ENCODE results near the gene HERC6.
"Not testable (repeated sequence)": the region's sequence is repeated elsewhere in the genome, so short reads cannot be mapped to it uniquely, and the experiment has no call there.

HERC6 gene

DNA sequence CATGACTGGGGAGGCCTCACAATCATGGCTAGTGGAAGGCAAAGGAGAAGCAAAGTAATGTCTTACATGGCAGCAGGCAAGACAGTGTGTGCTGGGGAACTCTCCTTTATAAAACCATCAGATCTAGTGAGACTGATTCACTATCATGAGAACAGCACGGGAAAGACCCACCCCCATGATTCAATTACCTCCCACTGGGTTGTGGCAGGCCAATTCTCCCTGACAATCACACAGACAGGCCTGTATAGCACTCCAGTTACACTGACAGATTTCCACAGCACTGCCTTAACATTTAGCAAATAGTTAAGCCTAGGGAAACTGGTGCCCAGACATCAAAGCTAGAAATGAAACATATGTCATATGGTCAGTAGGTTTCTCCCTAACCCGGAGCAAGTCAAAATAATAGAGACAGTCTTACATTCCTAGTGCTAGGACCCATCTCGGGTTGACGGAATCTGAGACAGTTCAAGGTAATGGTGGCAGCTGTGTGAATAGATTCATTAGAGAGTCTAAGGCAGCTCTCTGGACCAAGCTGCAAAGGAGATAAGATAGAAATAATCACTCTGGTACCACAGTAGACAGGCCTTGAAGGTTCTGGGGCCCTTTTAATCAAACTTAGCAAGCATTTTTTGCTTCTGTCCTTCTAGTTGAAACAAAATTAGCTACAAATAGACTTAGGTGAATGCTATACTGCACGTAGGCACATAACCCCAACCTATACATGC lies 68.9 kb downstream of the HERC6 start:
- DNase-seq (ENCODE audit: low read depth), result no peak

DNA sequence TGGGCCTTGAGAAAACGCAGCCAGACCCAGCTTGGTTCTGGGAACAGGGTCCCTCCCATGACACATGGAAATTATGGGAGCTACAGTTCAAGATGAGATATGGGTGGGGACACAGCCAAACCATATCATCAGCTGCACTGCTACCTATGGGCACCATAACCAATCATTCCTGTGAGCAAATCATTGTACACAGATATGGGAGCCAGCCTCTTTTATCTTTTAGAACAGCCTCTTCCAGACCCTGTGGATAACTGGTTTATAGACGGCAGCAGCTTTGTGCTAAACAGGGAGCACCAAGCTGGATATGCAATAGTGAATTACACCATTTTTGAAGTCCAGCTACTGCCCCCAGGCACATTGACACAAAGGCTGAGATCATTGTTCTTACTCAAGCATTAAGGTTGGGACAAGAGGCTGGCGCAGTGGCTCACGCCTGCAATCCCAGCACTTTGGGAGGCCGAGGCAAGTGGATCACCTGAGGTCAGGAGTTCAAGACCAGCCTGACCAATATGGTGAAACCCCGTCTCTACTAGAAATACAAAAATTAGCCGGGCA lies 69.6 kb downstream of the HERC6 start:
- DNase-seq (ENCODE audit: low read depth), result not testable (repeated sequence)

DNA sequence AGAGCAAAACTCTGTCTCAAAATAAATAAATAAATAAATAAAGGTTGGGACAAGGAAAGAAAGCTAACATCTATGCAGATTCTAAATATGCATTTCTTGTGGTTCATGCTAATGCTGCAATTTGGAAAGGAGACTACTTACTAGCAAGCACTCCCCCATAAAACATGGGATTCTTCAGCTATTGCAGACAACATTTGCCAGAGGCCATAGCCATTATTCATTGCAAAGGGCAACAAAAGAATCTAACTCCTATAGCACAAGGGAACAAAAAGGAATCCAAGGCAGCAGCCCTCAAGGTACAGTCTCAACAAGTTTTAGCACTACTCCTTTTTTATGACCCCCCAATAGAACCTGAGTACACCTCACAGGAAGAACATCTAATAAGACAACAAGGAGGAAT lies 70.2 kb downstream of the HERC6 start:
- no peak for DNase-seq (ENCODE audit: low read depth)

DNA sequence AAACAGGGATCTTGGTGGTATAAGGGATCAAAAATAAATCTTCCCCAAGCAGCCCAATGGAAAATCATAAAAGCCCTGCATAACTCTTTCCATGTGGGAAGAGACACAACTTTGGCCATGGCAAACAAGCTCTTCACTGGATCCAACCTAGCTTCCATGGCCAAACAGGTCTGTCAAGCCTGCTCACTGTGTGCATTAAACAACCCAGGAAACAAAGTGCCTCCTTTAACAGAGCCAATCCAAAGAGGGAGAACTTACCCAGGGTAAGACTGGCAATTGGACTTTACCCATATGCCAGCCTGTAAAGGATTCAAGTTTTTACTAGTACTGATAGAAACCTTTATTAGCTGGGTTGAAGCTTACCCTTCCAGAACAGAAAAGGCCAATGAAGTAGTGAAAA lies 70.6 kb downstream of the HERC6 start:
- DNase-seq (ENCODE audit: low read depth), result no peak

- no peak for DNase-seq (ENCODE audit: low read depth)
Observed at GRCh38 chr4:88451205-88451604, 72.6 kb downstream of the HERC6 start.

DNA sequence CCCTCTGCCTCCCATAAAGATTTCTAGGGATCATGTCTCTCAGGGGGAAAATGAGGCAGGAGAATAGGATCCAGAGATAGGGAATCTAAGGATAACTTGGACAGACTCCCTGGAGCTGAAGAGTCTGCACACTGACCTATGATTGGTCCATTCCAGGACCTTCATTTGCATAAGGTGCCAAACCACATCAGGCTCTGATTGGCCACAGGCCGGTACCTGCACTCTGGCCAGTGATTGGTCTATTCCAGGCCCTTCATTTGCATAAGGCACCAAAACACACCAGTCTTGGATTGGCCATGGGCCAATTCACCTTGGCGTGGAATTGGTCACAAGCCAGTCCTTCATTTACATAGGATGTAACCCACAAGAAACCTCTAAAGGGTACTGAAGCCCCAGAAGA lies 74.3 kb downstream of the HERC6 start:
- no peak for DNase-seq (ENCODE audit: low read depth)

GRCh38 chr4:88456670-88457306 lies 78.1 kb downstream of the HERC6 start, which contains the start of gene HERC5:
TSS of gene HERC5 (plus strand) at chr4:88457119. CDS start at chr4:88457270, 151 bp downstream.
- peak; percentile 96 for DNase-seq (ENCODE audit: low read depth)

- peak; percentile 51 for DNase-seq (ENCODE audit: low read depth)
Observed at GRCh38 chr4:88457307-88458103, 78.9 kb downstream of the HERC6 start.

DNA sequence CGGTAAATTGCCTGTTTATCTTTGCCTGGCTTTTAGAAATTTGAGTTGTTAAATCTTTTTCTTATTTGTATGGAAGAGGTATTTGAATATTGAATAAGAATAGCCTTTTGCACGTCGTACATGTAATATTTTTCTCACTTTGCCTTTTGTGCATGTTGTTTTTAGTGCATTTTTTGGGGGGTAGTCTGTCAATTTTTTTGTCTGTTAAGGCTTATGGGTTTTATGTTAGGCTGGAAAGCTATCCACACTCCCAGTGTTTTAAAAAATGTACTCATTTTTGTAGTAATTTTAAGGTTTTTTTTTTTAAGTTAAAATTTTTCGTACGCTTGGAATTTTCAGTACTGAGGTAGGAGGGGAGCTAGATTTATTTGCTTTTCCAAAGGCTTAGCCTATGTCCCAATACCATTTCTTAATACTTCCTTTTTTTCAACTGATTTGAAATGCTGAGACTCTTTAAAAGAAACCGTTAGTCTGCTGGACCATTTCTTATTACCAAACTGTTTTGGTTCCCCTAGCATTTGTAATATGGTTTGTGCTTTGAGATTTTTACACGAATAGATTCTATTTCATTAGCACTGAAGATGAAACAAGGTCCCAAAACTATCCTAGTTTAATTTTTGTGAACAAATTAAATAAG lies 79.6 kb downstream of the HERC6 start:
- DNase-seq (ENCODE audit: low read depth), result no peak

GRCh38 chr4:88465653-88466192 lies 87.1 kb downstream of the HERC6 start:
- DNase-seq (ENCODE audit: low read depth), result no peak

- no peak for DNase-seq (ENCODE audit: low read depth)
Observed at GRCh38 chr4:88467392-88467791, 88.7 kb downstream of the HERC6 start.

GRCh38 chr4:88477229-88477860 lies 98.7 kb downstream of the HERC6 start:
- no peak for DNase-seq (ENCODE audit: low read depth)

DNA sequence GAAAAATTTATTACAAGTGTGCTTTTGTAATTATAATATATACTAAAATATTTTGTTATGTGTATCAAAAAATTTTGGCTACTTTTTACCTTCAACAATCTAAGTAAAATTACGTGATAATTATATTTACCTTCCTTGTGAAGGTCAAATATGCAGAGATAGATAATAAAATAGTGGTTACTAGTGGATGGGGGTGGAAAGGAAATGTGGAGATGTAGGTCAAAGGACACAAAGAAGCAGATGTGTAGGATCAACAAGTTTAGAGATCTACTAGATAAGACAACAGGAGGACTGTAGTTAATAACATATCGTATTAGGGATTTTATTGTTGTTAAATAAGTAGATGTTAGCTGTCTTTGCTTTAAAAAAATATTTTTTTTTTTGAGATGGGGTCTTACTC lies 99.6 kb downstream of the HERC6 start:
- no peak for DNase-seq (ENCODE audit: low read depth)

DNA sequence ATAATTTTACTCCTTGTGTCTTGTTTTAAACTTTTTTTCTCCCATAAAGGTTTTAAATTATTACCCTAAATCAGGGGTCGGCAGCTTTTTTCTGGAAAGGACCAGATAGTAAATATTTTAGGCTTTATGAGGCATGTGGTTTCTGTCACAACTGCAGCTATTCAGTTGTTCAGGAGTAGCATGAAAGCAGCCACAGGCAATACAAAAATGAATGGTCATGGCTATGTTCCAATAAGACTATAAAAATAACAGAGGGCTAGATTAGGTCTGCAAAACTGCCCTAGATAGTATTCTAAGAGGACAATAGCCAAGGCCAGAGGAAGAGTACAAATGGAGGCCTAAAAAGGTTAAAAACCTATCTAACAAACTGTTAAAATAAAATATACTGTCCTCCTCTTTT lies 102.9 kb downstream of the HERC6 start:
- no peak for DNase-seq (ENCODE audit: low read depth)

- no peak for DNase-seq (ENCODE audit: low read depth)
Observed at GRCh38 chr4:88489100-88489761, 110.6 kb downstream of the HERC6 start.

All from ELR (cell line).